GM10248 (cell line): ENCODE results near the gene TNFRSF12A.

Source experiments
- CTCF ChIA-PET: fragments of 300-600 bp; sonication (Branson Sonifier 250); formaldehyde crosslinking; extraction: SDS; loops from one replicate; lab custom pipeline; 2021; ENCODE audit warnings: antibody characterized with exemption; lab: Yijun Ruan, JAX
- POLR2A ChIA-PET: fragments of 350-650 bp; sonication (Branson Sonifier 250); formaldehyde crosslinking; extraction: SDS; loops from one replicate; lab custom pipeline; 2020; ENCODE audit warnings: antibody characterized with exemption; lab: Yijun Ruan, JAX
- DNase-seq: peaks from one replicate; pipeline ENCODE4 v3.0.0; 2012; ENCODE audit errors: extremely low spot score
- TF ChIP-seq, protein P1 (sequence below): IDR thresholded peaks from 2 replicates; pipeline ENCODE4 v1.5.1; 2012; ENCODE audit warnings: mild to moderate bottlenecking, low read depth; ENCODE audit errors: extremely low read depth, missing control alignments, control extremely low read depth

TNFRSF12A gene

DNA sequence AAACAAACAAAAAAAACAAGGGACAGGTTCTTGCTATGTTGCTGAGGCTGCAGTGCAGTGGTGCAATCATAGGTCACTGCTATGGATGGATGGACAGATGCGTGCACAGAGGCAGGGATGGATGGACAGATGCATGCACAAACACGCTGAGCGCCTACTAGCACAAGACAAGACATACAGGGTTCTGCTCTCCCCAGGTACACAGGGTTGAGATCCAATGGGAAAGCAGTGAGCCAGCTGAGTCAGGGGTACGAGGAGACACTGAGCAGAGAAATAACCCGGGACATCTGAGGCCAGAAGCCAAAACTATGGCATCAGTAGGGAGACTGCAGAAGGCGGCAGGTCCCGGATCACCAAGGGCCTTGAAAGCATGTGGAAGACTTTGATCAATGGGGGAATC lies 51.5 kb downstream of the TNFRSF12A start:
- TF ChIP-seq, protein P1, sequence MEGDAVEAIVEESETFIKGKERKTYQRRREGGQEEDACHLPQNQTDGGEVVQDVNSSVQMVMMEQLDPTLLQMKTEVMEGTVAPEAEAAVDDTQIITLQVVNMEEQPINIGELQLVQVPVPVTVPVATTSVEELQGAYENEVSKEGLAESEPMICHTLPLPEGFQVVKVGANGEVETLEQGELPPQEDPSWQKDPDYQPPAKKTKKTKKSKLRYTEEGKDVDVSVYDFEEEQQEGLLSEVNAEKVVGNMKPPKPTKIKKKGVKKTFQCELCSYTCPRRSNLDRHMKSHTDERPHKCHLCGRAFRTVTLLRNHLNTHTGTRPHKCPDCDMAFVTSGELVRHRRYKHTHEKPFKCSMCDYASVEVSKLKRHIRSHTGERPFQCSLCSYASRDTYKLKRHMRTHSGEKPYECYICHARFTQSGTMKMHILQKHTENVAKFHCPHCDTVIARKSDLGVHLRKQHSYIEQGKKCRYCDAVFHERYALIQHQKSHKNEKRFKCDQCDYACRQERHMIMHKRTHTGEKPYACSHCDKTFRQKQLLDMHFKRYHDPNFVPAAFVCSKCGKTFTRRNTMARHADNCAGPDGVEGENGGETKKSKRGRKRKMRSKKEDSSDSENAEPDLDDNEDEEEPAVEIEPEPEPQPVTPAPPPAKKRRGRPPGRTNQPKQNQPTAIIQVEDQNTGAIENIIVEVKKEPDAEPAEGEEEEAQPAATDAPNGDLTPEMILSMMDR: no peak
- ChIA-PET CTCF (interaction anchor here (1.2 kb wide), 1 partner anchor 58 kb away, joined by 3 read pairs; no protein-coding TSS in a partner anchor), POLR2A (no interaction called here)
- no peak for DNase-seq
